Karpas-422 (cell line): ENCODE measurements around the gene MASP2. TPM values are rescaled to one million over a fixed set of nuclear protein-coding genes. Genes with fewer than 3 reads are reported as not detected.
"Not testable (repeated sequence)": the region's sequence is repeated elsewhere in the genome, so short reads cannot be mapped to it uniquely, and the experiment has no call there.

Source experiments
- DNase-seq: peaks from one replicate; pipeline ENCODE4 v3.0.0-alpha.2; 2015
- H2AFZ ChIP-seq: fragments of 200-600 bp; sonication (generic); 2 replicates; pipeline ENCODE4 v1.6.1; 2014; ENCODE audit warnings: antibody characterized with exemption, low read length, mixed read lengths
- H3K27ac ChIP-seq: fragments of 200-600 bp; sonication (generic); 2 replicates; pipeline ENCODE4 v1.5.1; 2014; ENCODE audit warnings: mild to moderate bottlenecking, low read length, moderate library complexity
- H3K27me3 ChIP-seq: fragments of 200-600 bp; sonication (generic); 2 replicates; pipeline ENCODE4 v1.6.1; 2014; ENCODE audit warnings: low read length, mixed read lengths
- H3K36me3 ChIP-seq: fragments of 200-600 bp; sonication (generic); 2 replicates; pipeline ENCODE4 v1.6.1; 2014; ENCODE audit warnings: low read length, mixed read lengths; ENCODE audit not compliant: insufficient read depth
- H3K4me1 ChIP-seq: fragments of 200-600 bp; sonication (generic); 2 replicates; pipeline ENCODE4 v1.6.1; 2014; ENCODE audit warnings: mild to moderate bottlenecking, low read length, mixed read lengths
- H3K4me2 ChIP-seq: fragments of 200-600 bp; sonication (generic); 2 replicates; pipeline ENCODE4 v1.6.1; 2014; ENCODE audit warnings: low read length, low read depth, mild to moderate bottlenecking; ENCODE audit not compliant: poor library complexity, severe bottlenecking
- H3K4me3 ChIP-seq: fragments of 200-600 bp; sonication (generic); 2 replicates; pipeline ENCODE4 v1.5.1; 2014; ENCODE audit warnings: mild to moderate bottlenecking, antibody characterized with exemption, low read length, mixed read lengths
- H3K79me2 ChIP-seq: fragments of 200-600 bp; sonication (generic); 2 replicates; pipeline ENCODE4 v1.6.1; 2014; ENCODE audit warnings: mild to moderate bottlenecking, low read length, mixed read lengths
- H3K9ac ChIP-seq: fragments of 200-600 bp; sonication (generic); 2 replicates; pipeline ENCODE4 v1.6.0; 2014; ENCODE audit warnings: low read length
- H3K9me2 ChIP-seq: fragments of 200-600 bp; sonication (generic), shearing (Covaris generic); replicated peaks from 2 replicates; pipeline ENCODE4 v1.6.0; 2014; ENCODE audit warnings: mild to moderate bottlenecking, low read length, moderate library complexity; ENCODE audit not compliant: insufficient read depth
- H3K9me3 ChIP-seq: fragments of 300-700, 200-600 bp; sonication (generic); 2 replicates; pipeline ENCODE4 v1.6.1; 2014; ENCODE audit warnings: low read length, mixed read lengths
- H4K20me1 ChIP-seq: fragments of 200-600 bp; sonication (generic); 2 replicates; pipeline ENCODE4 v1.6.1; 2014; ENCODE audit warnings: mild to moderate bottlenecking, antibody characterized with exemption, low read length, low read depth; ENCODE audit not compliant: insufficient read depth
- total RNA-seq: library from RNA; depleted of rRNA; stranded (reverse); fragments of >200 nt; shearing (Covaris generic); gene quantifications from 2 replicates; pipeline ENCODE4 v1.2.3, GENCODE V29; 2014; ENCODE audit warnings: low replicate concordance

MASP2 gene
- total RNA-seq, 1 experiment from 2014 or later, result not detected

GRCh38 chr1:11026052-11026451 lies 21.0 kb downstream of the MASP2 start:
- Histone ChIP-seq H3K4me1 (no peaks in the 10 kb centered on the region), H3K36me3 (peaks cover 35% of the 10 kb centered on the region; the same call in 1 of the 2 replicates), H3K9ac (no peak overlapping the region), H3K27ac (no peak overlapping the region), H2AFZ (no peak overlapping the region), H3K27me3 (no peaks in the 10 kb centered on the region), H3K4me2 (no peak overlapping the region), H3K79me2 (no peaks in the 10 kb centered on the region), H3K9me2 (no peaks in the 10 kb centered on the region), H3K9me3 (no peaks in the 10 kb centered on the region), H3K4me3 (no peak overlapping the region), H4K20me1 (0 out of 2 replicates have a peak, but pooled peaks cover 8% of the 10 kb centered on the region)
- no peak for DNase-seq

- Histone ChIP-seq H3K36me3 (peaks cover 35% of the 10 kb centered on the region; the same call in 1 of the 2 replicates), H3K9ac (no peak overlapping the region), H3K4me2 (no peak overlapping the region)
These were observed 21.4 kb downstream of the MASP2 start for GRCh38 chr1:11025618-11026017.

GRCh38 chr1:11024874-11025203 lies 22.2 kb downstream of the MASP2 start:
- Histone ChIP-seq H3K36me3 (peaks cover 41% of the 10 kb centered on the region; the same call in 1 of the 2 replicates), H3K4me1 (no peaks in the 10 kb centered on the region), H3K9me3 (no peaks in the 10 kb centered on the region), H3K27me3 (no peaks in the 10 kb centered on the region), H3K9me2 (no peaks in the 10 kb centered on the region), H4K20me1 (0 out of 2 replicates have a peak, but pooled peaks cover 8% of the 10 kb centered on the region), H3K79me2 (no peaks in the 10 kb centered on the region), H2AFZ (no peak overlapping the region), H3K4me3 (no peak overlapping the region), H3K4me2 (no peak overlapping the region), H3K9ac (no peak overlapping the region), H3K27ac (no peak overlapping the region)
- no peak for DNase-seq

More at GRCh38 chr1:11025618-11026017, 21.4 kb downstream of the MASP2 start:
- Histone ChIP-seq H3K4me3 (no peak overlapping the region), H3K27ac (no peak overlapping the region), H3K9me2 (no peaks in the 10 kb centered on the region), H3K9me3 (no peaks in the 10 kb centered on the region), H4K20me1 (0 out of 2 replicates have a peak, but pooled peaks cover 8% of the 10 kb centered on the region), H3K27me3 (no peaks in the 10 kb centered on the region), H3K4me1 (no peaks in the 10 kb centered on the region), H3K79me2 (no peaks in the 10 kb centered on the region), H2AFZ (no peak overlapping the region)
- no peak for DNase-seq

GRCh38 chr1:11024154-11024873 lies 22.7 kb downstream of the MASP2 start:
- Histone ChIP-seq H2AFZ (no peak overlapping the region), H3K4me1 (no peaks in the 10 kb centered on the region), H3K27ac (no peak overlapping the region), H3K4me2 (no peak overlapping the region), H3K79me2 (peaks cover under 1% of the 10 kb centered on the region; the same call in 1 of the 2 replicates), H3K27me3 (no peaks in the 10 kb centered on the region), H3K9ac (no peak overlapping the region), H3K36me3 (peaks cover 43% of the 10 kb centered on the region; the same call in 1 of the 2 replicates), H3K9me3 (no peaks in the 10 kb centered on the region), H3K4me3 (no peak overlapping the region), H3K9me2 (no peaks in the 10 kb centered on the region), H4K20me1 (0 out of 2 replicates have a peak, but pooled peaks cover 8% of the 10 kb centered on the region)
- no peak for DNase-seq

- peaks cover 18% of the 10 kb centered on the region for H4K20me1 ChIP-seq
These were observed 23.8 kb downstream of the MASP2 start for GRCh38 chr1:11023201-11023600.

GRCh38 chr1:11019971-11020370 lies 27.1 kb downstream of the MASP2 start:
- Histone ChIP-seq H3K4me3 (no peak overlapping the region), H3K27me3 (no peaks in the 10 kb centered on the region), H3K9me2 (no peaks in the 10 kb centered on the region), H3K4me2 (no peak overlapping the region), H3K79me2 (peaks cover 16% of the 10 kb centered on the region), H3K4me1 (no peaks in the 10 kb centered on the region), H3K9ac (no peak overlapping the region), H2AFZ (no peak overlapping the region), H3K9me3 (no peaks in the 10 kb centered on the region), H3K27ac (no peak overlapping the region), H3K36me3 (peaks cover 62% of the 10 kb centered on the region), H4K20me1 (peaks cover 27% of the 10 kb centered on the region)
- no peak for DNase-seq

More at GRCh38 chr1:11023201-11023600, 23.8 kb downstream of the MASP2 start:
- H3K9me3 ChIP-seq, result no peaks in the 10 kb centered on the region
- H3K36me3 ChIP-seq, result peaks cover 54% of the 10 kb centered on the region; the same call in 1 of the 2 replicates
- H3K27ac ChIP-seq, result no peak overlapping the region
- no peak overlapping the region for H3K4me3 ChIP-seq
- no peak overlapping the region for H3K9ac ChIP-seq
- H3K4me2 ChIP-seq, result no peak overlapping the region
- no peak overlapping the region for H2AFZ ChIP-seq
- DNase-seq, result no peak
- H3K27me3 ChIP-seq, result no peaks in the 10 kb centered on the region
- H3K4me1 ChIP-seq, result no peaks in the 10 kb centered on the region
- H3K79me2 ChIP-seq, result peaks cover 3% of the 10 kb centered on the region; the same call in 1 of the 2 replicates
- H3K9me2 ChIP-seq, result no peaks in the 10 kb centered on the region

- peaks cover 62% of the 10 kb centered on the region for H3K36me3 ChIP-seq
- H4K20me1 ChIP-seq, result peaks cover 33% of the 10 kb centered on the region
- H3K9ac ChIP-seq, H3K4me2 ChIP-seq, H3K27ac ChIP-seq, H3K9me3 ChIP-seq, H3K27me3 ChIP-seq, H3K4me3 ChIP-seq, DNase-seq, H3K4me1 ChIP-seq, H3K9me2 ChIP-seq, H2AFZ ChIP-seq: not testable (repeated sequence)
- H3K79me2 ChIP-seq, result peaks cover 23% of the 10 kb centered on the region
These were observed 27.7 kb downstream of the MASP2 start for GRCh38 chr1:11019358-11019757.

- DNase-seq, result no peak
- Histone ChIP-seq H4K20me1 (peaks cover 34% of the 10 kb centered on the region), H3K9me3 (no peaks in the 10 kb centered on the region), H3K27me3 (no peaks in the 10 kb centered on the region), H3K4me2 (peak overlapping the region; percentile 97), H3K36me3 (peaks cover 36% of the 10 kb centered on the region), H3K9ac (peak overlapping the region; percentile 93), H2AFZ (no peak overlapping the region), H3K27ac (no peak overlapping the region), H3K79me2 (peaks cover 38% of the 10 kb centered on the region), H3K4me3 (peak overlapping the region; percentile 77), H3K4me1 (peaks cover 18% of the 10 kb centered on the region), H3K9me2 (no peaks in the 10 kb centered on the region)
These were observed 33.9 kb downstream of the MASP2 start for GRCh38 chr1:11013160-11013531.
